Tibial nerve (tissue), 4 donors: ENCODE measurements around the gene RAB11FIP4.

Source experiments
- CTCF ChIP-seq, 5 experiments: fragments of 200-600 bp in 3 of 5; fragments of 450-650 bp in 2 of 5; sonication (generic) in 3 of 5; IDR thresholded peaks; one replicate each; pipeline ENCODE4 v1.5.1; 2016 to 2019; ENCODE audit warnings: antibody characterized with exemption in 5 of 5, mild to moderate bottlenecking in 3 of 5, moderate library complexity in 2 of 5
- EP300 ChIP-seq, 2 donors: sonication (generic); formaldehyde crosslinking; IDR thresholded peaks; one replicate each; pipeline ENCODE4 v1.6.1; 2017; ENCODE audit warnings: antibody characterized with exemption in 2 of 2, mild to moderate bottlenecking in 1 of 2
- POLR2A ChIP-seq, 2 donors: fragments of 450-650 bp; IDR thresholded peaks; one replicate each; pipeline ENCODE4 v1.6.1; 2017; ENCODE audit warnings: antibody characterized with exemption in 2 of 2, mild to moderate bottlenecking in 2 of 2, moderate library complexity in 2 of 2

- TF ChIP-seq CTCF (IDR thresholded peaks at IDR 0.05) = no peak
- no peak for TF ChIP-seq EP300 (IDR thresholded peaks at IDR 0.05)
- no peak for TF ChIP-seq POLR2A (IDR thresholded peaks at IDR 0.05)
These were observed 96.9 kb downstream of the RAB11FIP4 start for GRCh38 chr17:31488264-31488981.
